GM13977 (cell line): ENCODE results near the gene SETD7.

ENCODE experiments used
- DNase-seq: peaks from one replicate; pipeline ENCODE4 v3.0.0; 2012; ENCODE audit warnings: low spot score
- CTCF ChIP-seq: IDR thresholded peaks from 2 replicates; pipeline ENCODE4 v1.5.1; 2012; ENCODE audit warnings: mild to moderate bottlenecking, control low read depth; ENCODE audit not compliant: insufficient read depth; ENCODE audit errors: extremely low read depth, missing control alignments
- in situ Hi-C: fragments of 300-500 bp; cut with MboI; formaldehyde crosslinking; loops from one replicate; pipeline ENCODE4 v1.12.0; 2022; ENCODE audit warnings: low sequenced_read_pairs, low pct_unique_long_range_greater_than_20kb, mixed read lengths, inconsistent platforms; ENCODE audit not compliant: unreplicated experiment

The SETD7 gene

GRCh38 chr4:139581096-139581495, 25.1 kb upstream of the SETD7 start:
- no peak for TF ChIP-seq CTCF
- in situ Hi-C loops = no loop called here
- no peak for DNase-seq

- in situ Hi-C loops = no loop called here
These were observed 20.2 kb upstream of the SETD7 start for GRCh38 chr4:139576219-139576618.

GRCh38 chr4:139575072-139575471, 19.1 kb upstream of the SETD7 start:
- in situ Hi-C loops = no loop called here
- no peak for DNase-seq
- TF ChIP-seq CTCF = no peak

More at GRCh38 chr4:139576219-139576618, 20.2 kb upstream of the SETD7 start:
- no peak for DNase-seq
- TF ChIP-seq CTCF = no peak

- no peak for TF ChIP-seq CTCF
- in situ Hi-C loops = no loop called here
- no peak for DNase-seq
These were observed 18.6 kb upstream of the SETD7 start for GRCh38 chr4:139574641-139575040.

- no peak for TF ChIP-seq CTCF
- DNase-seq = no peak
- in situ Hi-C loops = no loop called here
These were observed 12.4 kb upstream of the SETD7 start for GRCh38 chr4:139568206-139568955.

GRCh38 chr4:139567159-139567870, 11.3 kb upstream of the SETD7 start:
- TF ChIP-seq CTCF = no peak
- no peak for DNase-seq
- in situ Hi-C loops = no loop called here
